AG09319 (cell line): ENCODE data around the gene GPR156.
"Not testable (repeated sequence)": the region's sequence is repeated elsewhere in the genome, so short reads cannot be mapped to it uniquely, and the experiment has no call there.

Source experiments
- DNase-seq: peaks from one replicate; pipeline ENCODE4 v3.0.0-alpha.2; 2010; ENCODE audit warnings: low read depth; ENCODE audit errors: extremely low read depth
- CTCF ChIP-seq: IDR thresholded peaks from 2 replicates; pipeline ENCODE4 v1.5.1; 2011; ENCODE audit warnings: low read depth, mild to moderate bottlenecking, inconsistent platforms, low read length, moderate library complexity

GPR156 gene

DNA sequence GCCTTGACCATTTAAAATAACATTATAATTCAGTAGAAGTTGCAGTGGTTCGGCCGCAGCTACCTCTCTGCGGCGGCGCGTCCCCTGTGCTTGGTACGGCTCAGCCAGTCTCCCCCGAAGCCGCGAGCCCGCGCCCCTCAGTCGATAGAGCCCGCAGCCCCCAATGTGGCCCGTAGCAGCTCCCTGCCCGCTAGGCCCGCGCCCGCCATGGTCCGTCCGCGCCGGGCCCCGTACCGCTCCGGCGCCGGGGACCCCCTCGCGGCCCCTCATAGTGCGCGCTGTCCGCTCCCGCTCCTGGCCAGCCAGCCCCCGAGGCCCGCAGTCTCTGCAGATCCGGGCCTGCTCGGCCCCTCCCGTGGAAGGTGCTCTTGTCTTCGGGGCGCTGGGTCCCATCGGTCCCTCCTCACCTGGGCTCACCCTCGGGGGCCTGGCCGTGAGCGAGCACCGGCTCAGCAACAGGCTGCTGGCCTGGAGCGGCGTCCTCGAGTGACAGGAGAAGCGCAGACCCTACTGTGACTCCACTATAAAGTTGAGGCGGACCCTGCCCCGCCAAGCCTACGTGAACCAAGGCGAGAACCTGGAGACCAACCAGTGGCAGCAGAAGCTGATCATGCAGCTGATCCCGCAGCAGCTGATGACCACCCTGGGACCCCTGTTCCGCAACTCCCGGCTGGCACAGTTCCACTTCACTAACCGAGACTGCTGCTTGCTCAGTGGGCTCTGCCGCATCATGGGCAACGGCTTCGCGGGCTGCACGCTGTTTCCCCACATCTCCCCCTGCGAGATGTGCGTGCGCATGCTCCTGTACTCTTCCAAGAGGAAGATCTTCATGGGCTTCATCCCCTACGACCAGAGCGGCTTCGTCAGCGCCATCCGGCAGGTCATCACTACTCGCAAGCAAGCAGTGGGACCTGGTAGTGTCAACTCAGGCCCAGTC, 21.8 kb upstream of the GPR156 start:
- TF ChIP-seq CTCF: no peak
- no peak for DNase-seq

DNA sequence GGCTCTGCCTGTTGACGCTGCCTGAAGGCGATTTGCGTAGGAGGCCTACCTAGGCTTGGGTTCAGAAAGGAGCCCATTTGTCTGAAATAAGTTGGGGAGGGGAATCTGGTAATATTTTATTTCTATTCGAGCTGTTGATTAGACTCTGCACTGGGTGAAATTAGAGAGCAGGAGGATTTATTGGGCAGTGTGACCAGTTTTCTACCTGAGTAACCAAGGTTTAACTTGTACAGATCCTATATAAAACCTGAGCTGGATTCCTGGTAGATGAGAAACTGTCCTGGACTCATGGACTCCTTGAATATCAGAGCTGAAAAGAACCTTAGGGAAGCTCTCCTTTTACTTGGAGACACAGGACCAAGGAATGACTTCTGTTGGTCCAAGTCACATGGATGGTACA, 19.6 kb upstream of the GPR156 start:
- no peak for DNase-seq

DNA sequence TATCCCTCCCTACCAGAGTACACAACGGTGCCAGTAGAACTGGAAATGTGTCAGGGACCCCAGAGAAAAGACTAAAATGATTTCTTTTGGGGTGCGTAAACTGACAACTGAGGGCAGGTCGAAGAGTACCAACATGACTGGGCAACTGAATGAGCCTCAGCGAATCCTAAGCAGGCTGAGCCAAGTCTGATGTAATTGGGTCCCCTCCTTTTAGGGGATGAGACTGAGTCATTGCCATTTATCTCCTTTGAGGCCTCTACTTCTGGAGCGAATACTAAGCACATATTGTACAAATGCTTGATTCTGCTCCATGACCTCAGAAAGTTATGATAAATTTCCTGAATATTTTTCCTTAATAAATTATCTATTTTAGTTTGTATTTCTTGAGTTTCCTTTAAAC, 17.3 kb upstream of the GPR156 start:
- no peak for TF ChIP-seq CTCF
- no peak for DNase-seq

More for the DNA sequence above, 19.6 kb upstream of the GPR156 start:
- no peak for TF ChIP-seq CTCF

DNA sequence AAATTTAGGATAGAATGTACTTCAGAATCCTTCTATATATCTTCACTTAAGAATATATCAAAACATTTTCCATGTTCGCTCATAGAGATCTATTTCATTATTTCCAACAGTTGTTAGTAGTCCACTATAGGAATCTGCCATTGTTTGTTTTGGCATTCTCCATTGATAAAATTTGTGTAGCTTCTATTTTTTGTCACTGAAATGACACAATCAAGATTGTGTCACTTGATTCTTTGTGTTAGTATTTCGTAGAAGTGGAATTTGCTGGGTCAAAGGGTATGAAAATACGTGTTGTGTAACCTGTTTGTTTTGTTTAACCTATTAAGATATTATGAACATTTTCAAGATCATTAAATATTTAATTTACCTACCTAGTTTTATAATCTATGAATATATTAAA, 15.9 kb upstream of the GPR156 start:
- no peak for TF ChIP-seq CTCF
- DNase-seq: no peak

DNA sequence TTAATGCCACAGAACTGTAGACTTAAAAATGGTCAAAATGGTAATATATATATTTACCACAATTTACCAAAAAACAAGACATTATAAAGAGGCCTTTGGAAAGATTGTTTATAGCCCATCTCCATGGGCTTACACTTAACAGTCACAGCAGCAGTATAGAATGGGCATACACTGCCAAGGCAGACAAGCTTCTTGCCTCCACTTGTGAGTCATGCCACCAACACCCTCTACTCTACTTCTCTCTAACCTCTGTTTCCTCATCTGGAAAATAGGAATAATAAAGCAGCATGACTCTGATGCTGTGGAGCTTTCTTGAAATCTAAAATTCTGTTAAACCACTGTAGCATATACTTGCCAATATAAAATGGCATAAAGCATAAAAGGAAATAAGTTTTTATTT, 14.4 kb upstream of the GPR156 start:
- DNase-seq: no peak
- no peak for TF ChIP-seq CTCF

DNA sequence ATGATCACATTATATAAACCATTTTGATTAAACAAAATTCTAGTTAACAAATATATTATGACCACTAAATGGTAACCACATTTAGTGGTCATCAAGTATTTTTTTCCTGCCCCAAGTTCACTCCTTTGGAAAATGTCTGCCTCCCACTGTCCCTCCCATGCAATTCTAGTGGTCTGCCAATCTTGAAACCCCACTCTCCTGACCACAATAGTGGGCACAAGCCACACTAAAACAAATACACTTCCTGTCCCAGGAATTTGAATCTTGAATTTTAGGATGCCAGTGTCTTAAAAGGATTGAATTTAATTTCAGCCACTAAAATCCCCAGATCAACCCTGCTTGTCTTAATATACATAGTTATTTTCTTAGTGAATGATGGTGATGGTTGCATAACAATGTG, 14.0 kb upstream of the GPR156 start:
- DNase-seq: no peak
- no peak for TF ChIP-seq CTCF

DNA sequence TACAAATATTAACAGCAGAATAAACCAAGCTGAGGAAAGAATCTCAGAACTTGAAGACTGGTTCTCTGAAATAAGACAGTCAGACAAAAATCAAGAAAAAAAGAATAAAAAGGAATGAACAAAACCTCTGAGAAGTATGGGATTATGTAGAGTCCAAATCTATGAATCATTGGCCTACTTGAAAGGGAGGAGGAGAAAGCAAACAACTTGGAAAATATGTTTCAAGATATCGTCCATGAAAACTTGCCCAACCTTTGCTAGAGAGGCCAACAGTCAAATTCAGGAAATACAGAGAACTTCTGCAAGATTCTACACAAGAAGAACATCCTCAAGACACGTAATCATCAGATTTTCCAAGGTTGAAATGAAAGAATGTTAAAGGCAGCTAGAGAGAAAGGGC, 6.5 kb upstream of the GPR156 start:
- not testable (repeated sequence) for DNase-seq

DNA sequence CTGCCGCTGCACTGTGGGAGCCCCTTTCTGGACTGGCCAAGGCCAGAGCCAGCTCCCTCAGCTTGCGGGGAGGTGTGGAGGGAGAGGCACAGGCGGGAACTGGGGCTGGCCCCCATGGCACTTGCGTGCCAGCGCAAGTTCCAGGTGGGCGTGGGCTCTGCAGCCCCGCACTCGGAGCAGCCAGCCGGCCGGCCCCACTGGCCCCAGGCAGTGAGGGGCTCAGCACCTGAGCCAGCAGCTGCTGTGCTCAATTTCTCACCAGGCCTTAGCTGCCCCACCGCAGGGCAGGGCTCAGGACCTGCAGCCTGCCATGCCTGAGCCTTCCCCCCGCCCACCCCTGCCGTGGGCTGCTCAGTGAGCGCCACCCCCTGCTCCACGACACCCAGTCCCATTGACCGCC, 4.6 kb upstream of the GPR156 start:
- no peak for DNase-seq
- TF ChIP-seq CTCF: no peak
